Mononuclear cell (primary cell): ENCODE measurements around the gene NEXN. TPM values are rescaled to one million over a fixed set of nuclear protein-coding genes. Genes with fewer than 3 reads are reported as not detected.

Experiments used
- total RNA-seq: library from RNA; depleted of rRNA; stranded (reverse); fragments of >200 nt; gene quantifications from one replicate; pipeline ENCODE4 v1.2.3, GENCODE V29; 2012

Gene NEXN
- total RNA-seq, 1 donor = 1.4 TPM

Other genes with a start within 250 kb of the NEXN start
- gene ZZZ3, start 206.0 kb upstream of the NEXN start, total RNA-seq = 62.9 TPM
- 90.3 TPM for gene USP33, start 128.8 kb upstream of the NEXN start, total RNA-seq
- gene MIGA1, start 109.0 kb upstream of the NEXN start, total RNA-seq = 20.7 TPM
- 274 TPM for gene FUBP1, start 90.4 kb downstream of the NEXN start, total RNA-seq
- gene DNAJB4, start 116.3 kb downstream of the NEXN start, total RNA-seq = 22.4 TPM
- under 0.01 TPM for gene GIPC2, start 157.3 kb downstream of the NEXN start, total RNA-seq